Measurements from ENCODE around the gene SOX6. TPM values are rescaled to one million over a fixed set of nuclear protein-coding genes. Genes with fewer than 3 reads are reported as not detected.

Gene SOX6
- polyA plus RNA-seq, 1 donor (not counting 4 experiments of a cell fraction or from before 2014, with no cell fraction given), result 6.0 TPM

DNA sequence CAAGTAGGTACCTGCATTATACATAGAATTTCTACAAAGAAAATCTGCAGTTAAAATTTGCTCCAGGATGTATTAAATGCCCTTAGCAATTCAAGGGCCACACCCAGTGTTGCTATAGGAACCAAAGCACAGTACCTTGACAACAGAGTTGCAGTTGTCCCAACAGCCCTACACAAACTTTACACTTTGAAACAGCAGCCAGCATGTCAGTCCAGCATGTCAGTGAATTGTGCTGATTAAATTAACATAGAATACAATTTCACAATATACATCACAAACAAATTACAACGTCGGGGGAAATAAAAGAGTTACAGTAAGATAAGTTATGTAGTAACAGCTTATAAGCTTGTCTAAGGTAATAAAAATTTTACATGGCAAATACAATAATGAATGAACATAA is 389.2 kb downstream of the SOX6 start:
- FAIRE-seq (no peak), DNase-seq (ENCODE audit: low read depth, low spot score) (peak; percentile 33)
- no peaks in the 10 kb centered on the region for H4K20me1 ChIP-seq (ENCODE audit: control insufficient read depth, extremely low read depth, insufficient read depth, low read length)
- H3K79me2 ChIP-seq (ENCODE audit: control insufficient read depth, insufficient read depth, low read length), result no peaks in the 10 kb centered on the region
- H3K27me3 ChIP-seq (ENCODE audit: control insufficient read depth, extremely low read depth, insufficient read depth, low read length), result no peaks in the 10 kb centered on the region
- peaks cover 0 to 1% of the 10 kb centered on the region in 2 experiments for H3K36me3 ChIP-seq (ENCODE audit: control insufficient read depth in 2 of 2, extremely low read depth in 1 of 2, insufficient read depth in 2 of 2, low read length in 2 of 2)
- no peak overlapping the region for H3K4me3 ChIP-seq (ENCODE audit: control insufficient read depth in 2 of 3, extremely low read depth in 1 of 3, insufficient read depth in 2 of 3, low read depth in 1 of 3, low read length in 3 of 3)
- peak overlapping the region; percentile 98 for H3K27ac ChIP-seq (ENCODE audit: control insufficient read depth, insufficient read depth, low read length)
- H3K9ac ChIP-seq (ENCODE audit: control insufficient read depth, extremely low read depth, insufficient read depth, low read length), result peak overlapping the region; percentile 45
- H2AFZ ChIP-seq (ENCODE audit: control insufficient read depth, low read length), result no peak overlapping the region
- dilution Hi-C loops (cut with MboI; ENCODE audit: extremely low pct_ligation_motif_present, low sequenced_read_pairs), result no loop called here
- TF ChIP-seq, protein P1, sequence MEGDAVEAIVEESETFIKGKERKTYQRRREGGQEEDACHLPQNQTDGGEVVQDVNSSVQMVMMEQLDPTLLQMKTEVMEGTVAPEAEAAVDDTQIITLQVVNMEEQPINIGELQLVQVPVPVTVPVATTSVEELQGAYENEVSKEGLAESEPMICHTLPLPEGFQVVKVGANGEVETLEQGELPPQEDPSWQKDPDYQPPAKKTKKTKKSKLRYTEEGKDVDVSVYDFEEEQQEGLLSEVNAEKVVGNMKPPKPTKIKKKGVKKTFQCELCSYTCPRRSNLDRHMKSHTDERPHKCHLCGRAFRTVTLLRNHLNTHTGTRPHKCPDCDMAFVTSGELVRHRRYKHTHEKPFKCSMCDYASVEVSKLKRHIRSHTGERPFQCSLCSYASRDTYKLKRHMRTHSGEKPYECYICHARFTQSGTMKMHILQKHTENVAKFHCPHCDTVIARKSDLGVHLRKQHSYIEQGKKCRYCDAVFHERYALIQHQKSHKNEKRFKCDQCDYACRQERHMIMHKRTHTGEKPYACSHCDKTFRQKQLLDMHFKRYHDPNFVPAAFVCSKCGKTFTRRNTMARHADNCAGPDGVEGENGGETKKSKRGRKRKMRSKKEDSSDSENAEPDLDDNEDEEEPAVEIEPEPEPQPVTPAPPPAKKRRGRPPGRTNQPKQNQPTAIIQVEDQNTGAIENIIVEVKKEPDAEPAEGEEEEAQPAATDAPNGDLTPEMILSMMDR (optimal IDR thresholded peaks at IDR 0.05 in 1 of 3, IDR thresholded peaks at IDR 0.05 in 1 of 3, conservative IDR thresholded peaks at IDR 0.05 in 1 of 3; ENCODE audit: extremely low read depth in 1 of 3, insufficient read depth in 2 of 3, low read length in 3 of 3), result no peak
- TF ChIP-seq EZH2 (IDR thresholded peaks at IDR 0.05; ENCODE audit: low read length), result no peak
- peaks cover 3% of the 10 kb centered on the region for H3K9me1 ChIP-seq (ENCODE audit: control insufficient read depth, extremely low read depth, insufficient read depth, low read length)
- H3K4me1 ChIP-seq (ENCODE audit: control insufficient read depth, extremely low read depth, insufficient read depth, low read length), result peaks cover 65% of the 10 kb centered on the region
- peak overlapping the region; percentile 49 for H3K4me2 ChIP-seq (ENCODE audit: control insufficient read depth, extremely low read depth, insufficient read depth, low read depth, low read length)
- H3K9me3 ChIP-seq (ENCODE audit: control insufficient read depth, low read depth, low read length), result no peaks in the 10 kb centered on the region

DNA sequence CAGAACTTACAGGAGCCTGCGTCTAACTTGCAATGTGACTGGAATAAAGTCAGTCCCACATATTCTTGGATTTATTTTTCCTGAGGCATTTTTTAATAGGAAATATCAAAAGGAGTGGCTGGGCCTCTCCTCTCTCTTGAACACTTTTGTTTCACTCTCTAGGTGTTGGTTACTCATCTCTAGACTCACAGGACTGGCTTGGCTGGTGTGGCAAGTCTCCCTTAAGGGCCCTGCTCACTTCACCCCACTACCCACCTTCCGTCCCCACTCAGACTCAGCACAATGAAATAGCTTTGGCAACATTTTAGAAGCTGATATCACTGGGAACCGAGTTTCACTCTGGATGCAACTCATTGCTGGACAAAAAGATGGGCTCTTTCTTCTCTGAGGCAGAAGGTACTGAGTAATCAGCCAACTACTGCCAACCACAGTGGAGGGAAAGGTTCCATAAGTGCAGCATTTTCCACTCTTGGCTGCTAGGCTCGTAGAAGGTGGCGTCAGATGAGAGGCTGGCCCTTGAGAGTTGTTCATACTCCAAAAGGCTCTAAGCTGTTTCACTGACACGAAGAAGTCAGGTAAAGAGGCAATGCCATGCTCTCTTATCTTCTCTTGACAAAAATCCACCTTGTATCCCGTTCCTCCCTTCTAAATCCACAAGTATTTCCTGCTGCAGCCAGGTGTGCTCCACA is 390.6 kb downstream of the SOX6 start:
- H3K27ac ChIP-seq (ENCODE audit: control insufficient read depth, insufficient read depth, low read length), result peak overlapping the region; percentile 98
- peaks cover 62% of the 10 kb centered on the region for H3K4me1 ChIP-seq (ENCODE audit: control insufficient read depth, extremely low read depth, insufficient read depth, low read length)
- no peaks in the 10 kb centered on the region for H3K36me3 ChIP-seq (ENCODE audit: control insufficient read depth in 2 of 2, extremely low read depth in 1 of 2, insufficient read depth in 2 of 2, low read length in 2 of 2)
- no peaks in the 10 kb centered on the region for H3K27me3 ChIP-seq (ENCODE audit: control insufficient read depth, extremely low read depth, insufficient read depth, low read length)
- TF ChIP-seq, protein P1 (optimal IDR thresholded peaks at IDR 0.05 in 1 of 3, IDR thresholded peaks at IDR 0.05 in 1 of 3, conservative IDR thresholded peaks at IDR 0.05 in 1 of 3; ENCODE audit: extremely low read depth in 1 of 3, insufficient read depth in 2 of 3, low read length in 3 of 3), result no peak
- no peak for TF ChIP-seq EZH2 (IDR thresholded peaks at IDR 0.05; ENCODE audit: low read length)
- peak overlapping the region in 1 of 3 experiments; percentile 22 for H3K4me3 ChIP-seq (ENCODE audit: control insufficient read depth in 2 of 3, extremely low read depth in 1 of 3, insufficient read depth in 2 of 3, low read depth in 1 of 3, low read length in 3 of 3)
- dilution Hi-C loops (cut with MboI; ENCODE audit: extremely low pct_ligation_motif_present, low sequenced_read_pairs), result no loop called here
- peak overlapping the region; percentile 53 for H3K9ac ChIP-seq (ENCODE audit: control insufficient read depth, extremely low read depth, insufficient read depth, low read length)
- H4K20me1 ChIP-seq (ENCODE audit: control insufficient read depth, extremely low read depth, insufficient read depth, low read length), result no peaks in the 10 kb centered on the region
- H3K4me2 ChIP-seq (ENCODE audit: control insufficient read depth, extremely low read depth, insufficient read depth, low read depth, low read length), result peak overlapping the region; percentile 74
- no peaks in the 10 kb centered on the region for H3K79me2 ChIP-seq (ENCODE audit: control insufficient read depth, insufficient read depth, low read length)
- H2AFZ ChIP-seq (ENCODE audit: control insufficient read depth, low read length), result peak overlapping the region; percentile 50
- no peaks in the 10 kb centered on the region for H3K9me3 ChIP-seq (ENCODE audit: control insufficient read depth, low read depth, low read length)
- peaks cover 3% of the 10 kb centered on the region for H3K9me1 ChIP-seq (ENCODE audit: control insufficient read depth, extremely low read depth, insufficient read depth, low read length)
- FAIRE-seq (peak; percentile 67), DNase-seq (ENCODE audit: low read depth, low spot score) (peak; percentile 45)

Data from keratinocyte (primary cell).